Stimulated activated CD8-positive, alpha-beta memory T cell treated with anti-CD3 and anti-CD28 coated beads, Interleukin-4, amount 100 ng/mL, for 24 hours (primary cell): ENCODE data around the gene VAMP2.

Experiments
- DNase-seq: peaks from one replicate; pipeline ENCODE4 v3.0.0-alpha.2; 2020; ENCODE audit warnings: low read depth

VAMP2 gene

GRCh38 chr17:8122924-8123694, 39.6 kb downstream of the VAMP2 start:
- DNase-seq: no peak

- no peak for DNase-seq
These were observed 40.3 kb downstream of the VAMP2 start for GRCh38 chr17:8122422-8122923.

- no peak for DNase-seq
These were observed 40.9 kb downstream of the VAMP2 start for GRCh38 chr17:8121681-8122421.

GRCh38 chr17:8121407-8121680, 41.4 kb downstream of the VAMP2 start:
- no peak for DNase-seq

DNA sequence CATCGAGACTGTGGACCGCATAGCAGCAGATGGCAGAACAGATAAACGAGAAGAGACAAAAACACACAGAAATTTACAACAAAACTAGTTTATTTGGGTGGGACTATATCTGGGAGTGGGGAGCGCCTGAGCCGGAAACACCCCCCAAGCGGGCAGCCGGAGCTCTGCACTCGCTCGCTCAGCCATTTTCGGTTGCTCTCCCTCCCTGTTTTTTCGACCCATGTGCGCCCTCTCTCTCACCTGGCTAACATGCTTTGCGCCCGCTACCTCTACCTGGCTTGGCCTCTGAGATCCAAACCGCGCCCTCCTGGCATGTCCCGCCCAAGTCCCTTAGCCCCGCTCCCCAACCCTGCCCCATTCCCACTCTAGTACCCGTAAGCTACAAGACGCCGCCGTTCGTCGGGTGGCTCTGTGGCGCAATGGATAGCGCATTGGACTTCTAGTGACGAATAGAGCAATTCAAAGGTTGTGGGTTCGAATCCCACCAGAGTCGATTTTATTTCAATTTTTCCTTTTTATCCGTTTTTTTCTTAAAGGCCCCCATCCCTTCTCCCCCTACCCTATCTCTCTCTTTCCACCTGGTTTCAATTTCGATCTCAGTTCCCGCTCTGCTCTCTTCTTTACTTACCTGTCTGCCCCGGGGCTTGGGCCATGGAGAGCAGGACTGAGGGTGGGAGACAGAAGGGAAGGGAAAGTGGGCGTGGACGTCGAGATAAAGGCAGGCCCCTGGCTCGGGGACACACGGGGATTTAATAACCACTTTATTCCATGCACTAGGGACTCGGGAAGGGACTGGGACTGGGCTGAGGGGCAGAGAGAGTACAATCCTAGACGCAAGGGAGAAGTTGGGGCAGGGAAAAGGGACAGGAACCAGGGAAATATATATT, 42.0 kb downstream of the VAMP2 start:
- DNase-seq: peak; percentile 69

- peak; percentile 79 for DNase-seq
These were observed 42.9 kb downstream of the VAMP2 start for GRCh38 chr17:8119581-8120519.

DNA sequence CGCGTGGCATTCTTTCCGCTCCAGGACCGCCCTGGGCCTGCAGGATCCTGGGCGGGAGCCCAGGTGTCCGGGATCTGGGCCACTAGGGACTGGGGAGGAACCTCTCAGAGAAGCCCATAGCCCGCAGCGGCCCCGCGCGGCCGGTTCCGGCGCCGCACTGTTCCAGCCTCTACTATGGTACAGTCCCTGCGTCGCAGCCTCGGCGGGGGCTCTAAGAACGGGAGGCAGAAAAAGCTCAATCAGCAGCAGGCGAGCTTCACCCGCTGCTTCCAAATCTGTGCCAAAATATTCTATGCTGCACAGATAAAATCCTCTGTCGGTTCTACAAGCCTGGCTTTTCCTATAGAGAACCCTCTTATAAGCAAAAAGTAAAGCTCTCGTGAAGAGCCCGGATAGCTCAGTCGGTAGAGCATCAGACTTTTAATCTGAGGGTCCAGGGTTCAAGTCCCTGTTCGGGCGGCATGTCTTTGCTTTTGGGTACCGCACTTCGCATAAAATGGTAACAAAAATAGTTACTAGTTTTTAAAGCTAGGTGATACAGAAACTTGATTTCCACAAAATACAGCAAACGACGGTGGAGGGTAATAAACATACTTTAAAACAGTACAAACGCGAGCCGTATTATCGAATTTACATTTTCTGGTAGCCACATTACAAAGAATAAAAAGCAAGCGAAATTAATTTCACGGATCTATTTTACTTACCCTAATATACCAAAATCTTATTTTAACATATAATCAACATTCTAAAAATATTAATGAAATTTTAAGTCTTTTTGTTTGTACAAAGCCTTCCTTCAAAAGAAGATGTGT, 43.8 kb downstream of the VAMP2 start:
- DNase-seq: peak; percentile 79

GRCh38 chr17:8117980-8118768, 44.6 kb downstream of the VAMP2 start, which contains the start of gene ALOXE3:
Gene ALOXE3 (minus strand): TSS chr17:8118514. CDS start chr17:8117990, 524 bp downstream.
- DNase-seq: no peak

- no peak for DNase-seq
These were observed 45.3 kb downstream of the VAMP2 start for GRCh38 chr17:8117367-8117979.

GRCh38 chr17:8116776-8117175, 46.0 kb downstream of the VAMP2 start:
- no peak for DNase-seq

- DNase-seq: no peak
These were observed 51.8 kb downstream of the VAMP2 start for GRCh38 chr17:8110907-8111306.

- no peak for DNase-seq
These were observed 52.3 kb downstream of the VAMP2 start for GRCh38 chr17:8110456-8110804.

GRCh38 chr17:8109661-8110455, 52.9 kb downstream of the VAMP2 start:
- DNase-seq: peak; percentile 70
